Hepatocyte (in vitro differentiated cells): Measurements from ENCODE around the gene HTR2C.

Experiments
- CTCF ChIP-seq: fragments of 200-600 bp; sonication (generic); IDR thresholded peaks from 2 replicates; pipeline ENCODE4 v1.5.1; 2016; ENCODE audit warnings: antibody characterized with exemption, mild to moderate bottlenecking; ENCODE audit not compliant: poor library complexity
- EZH2 ChIP-seq: fragments of 200-600 bp; sonication (generic); IDR thresholded peaks from 2 replicates; pipeline ENCODE4 v1.6.1; 2016; ENCODE audit warnings: antibody characterized with exemption, mild to moderate bottlenecking, borderline replicate concordance
- EZH2phosphoT487 ChIP-seq: fragments of 200-600 bp; sonication (generic); IDR thresholded peaks from one replicate; pipeline ENCODE4 v1.6.1; 2018; ENCODE audit warnings: antibody characterized with exemption, mild to moderate bottlenecking, low read depth, moderate library complexity; ENCODE audit not compliant: unreplicated experiment, severe bottlenecking

- no peak for TF ChIP-seq CTCF
- TF ChIP-seq EZH2: no peak
- no peak for TF ChIP-seq EZH2phosphoT487
These were observed 182.7 kb downstream of the HTR2C start for GRCh38 chrX:114766541-114766940.
